PC-9 (cell line): Measurements from ENCODE around the gene MED13L. TPM values are rescaled to one million over a fixed set of nuclear protein-coding genes. Genes with fewer than 3 reads are reported as not detected.

ENCODE experiments used
- BruUV-seq: library from RNA; stranded (reverse); fragments of 400-500 nt; replicated peaks from 2 replicates; lab custom pipeline; 2021; lab: Mats Ljungman, UMichigan
- CTCF ChIA-PET: fragments of 300-600 bp; sonication (Branson Sonifier 250); formaldehyde crosslinking; loops from one replicate; lab custom pipeline; 2022; ENCODE audit warnings: antibody characterized with exemption; lab: Charles Lee
- POLR2A ChIA-PET: fragments of 300-600 bp; sonication (Branson Sonifier 250); formaldehyde crosslinking; loops from one replicate; lab custom pipeline; 2022; ENCODE audit warnings: antibody characterized with exemption; ENCODE audit not compliant: unreplicated experiment; lab: Charles Lee
- DNase-seq, 2 experiments: peaks; one replicate each; pipeline versions ENCODE4 v3.0.0 to v3.0.0-alpha.2; 2015 to 2022; ENCODE audit warnings: mixed read lengths in 1 of 2
- H2AFZ ChIP-seq: fragments of 200-600 bp; sonication (generic); 2 replicates; pipeline ENCODE4 v1.8.1; 2017; ENCODE audit warnings: antibody characterized with exemption
- H3F3A ChIP-seq: fragments of 200-600 bp; sonication (generic); 2 replicates; pipeline ENCODE4 v1.8.1; 2017; ENCODE audit warnings: antibody characterized with exemption, mild to moderate bottlenecking, low read depth; ENCODE audit not compliant: insufficient read depth
- H3K27ac ChIP-seq: fragments of 200-600 bp; sonication (generic); 2 replicates; pipeline ENCODE4 v1.6.1; 2016; ENCODE audit warnings: mixed run types
- H3K27me3 ChIP-seq: fragments of 200-600 bp; sonication (generic); 2 replicates; pipeline ENCODE4 v1.6.1; 2016; ENCODE audit warnings: low read depth, mixed run types; ENCODE audit not compliant: insufficient read depth
- H3K36me3 ChIP-seq: fragments of 200-600 bp; sonication (generic); 2 replicates; pipeline ENCODE4 v1.6.1; 2016; ENCODE audit warnings: low read depth, mixed run types
- H3K4me1 ChIP-seq: fragments of 200-600 bp; sonication (generic); replicated peaks from 2 replicates; pipeline ENCODE4 v1.6.1; 2016; ENCODE audit warnings: mixed run types; ENCODE audit not compliant: insufficient read depth
- H3K4me2 ChIP-seq: fragments of 200-600 bp; sonication (generic); 2 replicates; pipeline ENCODE4 v1.6.1; 2017; ENCODE audit warnings: mixed run types
- H3K4me3 ChIP-seq: fragments of 200-600 bp; sonication (generic); 2 replicates; pipeline ENCODE4 v1.6.1; 2016; ENCODE audit warnings: mixed run types
- H3K79me2 ChIP-seq: fragments of 200-600 bp; sonication (generic); 2 replicates; pipeline ENCODE4 v1.6.1; 2017; ENCODE audit warnings: low read depth, mixed run types
- H3K9me2 ChIP-seq: fragments of 200-600 bp; sonication (generic); 2 replicates; pipeline ENCODE4 v1.8.1; 2017; ENCODE audit warnings: mild to moderate bottlenecking; ENCODE audit not compliant: insufficient read depth
- H3K9me3 ChIP-seq: fragments of 200-600 bp; sonication (generic); 2 replicates; pipeline ENCODE4 v1.8.1; 2016; ENCODE audit warnings: low read depth; ENCODE audit not compliant: insufficient read depth
- H4K20me1 ChIP-seq: fragments of 200-600 bp; sonication (generic); 2 replicates; pipeline ENCODE4 v1.8.1; 2017; ENCODE audit not compliant: insufficient read depth
- CTCF ChIP-seq: fragments of 200-600 bp; sonication (generic); conservative IDR thresholded peaks from 2 replicates; pipeline ENCODE4 v1.6.1; 2017; ENCODE audit warnings: mixed run types, antibody characterized with exemption, mild to moderate bottlenecking, moderate library complexity
- EZH2 ChIP-seq: fragments of 200-600 bp; sonication (generic); IDR thresholded peaks from 2 replicates; pipeline ENCODE4 v1.8.0; 2017; ENCODE audit warnings: antibody characterized with exemption, low read depth
- intact Hi-C: fragments of 100-400 bp; cut with micrococcal nuclease; formaldehyde crosslinking; loops from one replicate; pipeline ENCODE4 v1.10.0; 2022; ENCODE audit not compliant: unreplicated experiment
- total RNA-seq: library from RNA; stranded (reverse); gene quantifications from 2 replicates; pipeline ENCODE4 v1.2.3, GENCODE V29; 2021

The MED13L gene
- total RNA-seq, 1 experiment from 2014 or later = 89.5 TPM

GRCh38 chr12:116089080-116089479 lies 188.4 kb downstream of the MED13L start:
- BruUV-seq = no TSS peak
- Histone ChIP-seq H3K4me1 (no peaks in the 10 kb centered on the region), H3F3A (no peaks in the 10 kb centered on the region), H3K4me3 (no peak overlapping the region), H3K4me2 (no peak overlapping the region), H3K79me2 (peaks cover 29% of the 10 kb centered on the region), H3K36me3 (no peaks in the 10 kb centered on the region), H3K9me3 (no peaks in the 10 kb centered on the region), H3K27me3 (no peaks in the 10 kb centered on the region), H2AFZ (no peak overlapping the region), H3K27ac (no peak overlapping the region), H3K9me2 (no peaks in the 10 kb centered on the region), H4K20me1 (peaks cover 32% of the 10 kb centered on the region)
- no peak for TF ChIP-seq EZH2
- TF ChIP-seq CTCF = no peak
- POLR2A ChIA-PET = no interaction called here
- intact Hi-C loops = no loop called here
- CTCF ChIA-PET = no interaction called here
- no peak for DNase-seq

GRCh38 chr12:116087962-116088361 lies 189.5 kb downstream of the MED13L start:
- Histone ChIP-seq H3K79me2 (peaks cover 30% of the 10 kb centered on the region), H3K9me2 (no peaks in the 10 kb centered on the region), H3K9me3 (no peaks in the 10 kb centered on the region), H3K4me3 (no peak overlapping the region), H4K20me1 (peaks cover 34% of the 10 kb centered on the region), H3K27ac (no peak overlapping the region), H3K27me3 (no peaks in the 10 kb centered on the region), H3K4me2 (no peak overlapping the region), H3K36me3 (no peaks in the 10 kb centered on the region), H2AFZ (no peak overlapping the region), H3K4me1 (no peaks in the 10 kb centered on the region), H3F3A (no peaks in the 10 kb centered on the region)
- no peak for DNase-seq
- intact Hi-C loops = no loop called here
- CTCF ChIA-PET = no interaction called here
- no peak for TF ChIP-seq CTCF
- TF ChIP-seq EZH2 = no peak
- BruUV-seq = no TSS peak
- POLR2A ChIA-PET = no interaction called here

GRCh38 chr12:116087399-116087798 lies 190.1 kb downstream of the MED13L start:
- no peak overlapping the region for H3K4me2 ChIP-seq
- CTCF ChIA-PET = no interaction called here

More at GRCh38 chr12:116087399-116087798, 190.1 kb downstream of the MED13L start:
- Histone ChIP-seq H3K27me3 (no peaks in the 10 kb centered on the region), H3F3A (no peaks in the 10 kb centered on the region), H2AFZ (no peak overlapping the region), H3K4me1 (no peaks in the 10 kb centered on the region), H3K27ac (no peak overlapping the region), H4K20me1 (peaks cover 38% of the 10 kb centered on the region), H3K9me3 (no peaks in the 10 kb centered on the region), H3K4me3 (no peak overlapping the region), H3K9me2 (no peaks in the 10 kb centered on the region), H3K36me3 (no peaks in the 10 kb centered on the region), H3K79me2 (peaks cover 34% of the 10 kb centered on the region)
- no TSS peak for BruUV-seq
- intact Hi-C loops = no loop called here
- DNase-seq = no peak
- POLR2A ChIA-PET = interaction anchor here (0.7 kb wide), 1 partner anchor 30 kb away, joined by 14 read pairs; no protein-coding TSS in a partner anchor
- TF ChIP-seq EZH2 = no peak
- TF ChIP-seq CTCF = no peak
